Measurements from ENCODE around the gene NRXN3. TPM values are rescaled to one million over a fixed set of nuclear protein-coding genes. Genes with fewer than 3 reads are reported as not detected.

The NRXN3 gene
- polyA plus RNA-seq, 1 experiment: 7.0 TPM

- Histone ChIP-seq H3K27me3 (ENCODE audit: control insufficient read depth, insufficient read depth, low read length) (no peaks in the 10 kb centered on the region), H3K36me3 (ENCODE audit: control insufficient read depth, insufficient read depth, low read length) (no peaks in the 10 kb centered on the region), H3K4me3 (ENCODE audit: low read depth, low read length) (no peak overlapping the region)
- POLR2A ChIA-PET: no interaction called here
- DNase-seq (ENCODE audit: low read depth): no peak
- CTCF ChIA-PET: no interaction called here
- TF ChIP-seq CTCF (IDR thresholded peaks at IDR 0.05; ENCODE audit: insufficient read depth, low read depth, low read length): no peak
Observed at GRCh38 chr14:79420725-79421124, 1250.6 kb downstream of the NRXN3 start.

GRCh38 chr14:79421811-79422210 lies 1251.6 kb downstream of the NRXN3 start:
- Histone ChIP-seq H3K4me3 (ENCODE audit: low read depth, low read length) (no peak overlapping the region), H3K36me3 (ENCODE audit: control insufficient read depth, insufficient read depth, low read length) (no peaks in the 10 kb centered on the region), H3K27me3 (ENCODE audit: control insufficient read depth, insufficient read depth, low read length) (no peaks in the 10 kb centered on the region)
- no peak for TF ChIP-seq CTCF (IDR thresholded peaks at IDR 0.05; ENCODE audit: insufficient read depth, low read depth, low read length)
- CTCF ChIA-PET: no interaction called here
- POLR2A ChIA-PET: no interaction called here
- no peak for DNase-seq (ENCODE audit: low read depth)

GRCh38 chr14:79424462-79424861 lies 1254.3 kb downstream of the NRXN3 start:
- ChIA-PET POLR2A (no interaction called here), CTCF (no interaction called here)
- no peak for DNase-seq (ENCODE audit: low read depth)

GRCh38 chr14:79426103-79426755 lies 1256.1 kb downstream of the NRXN3 start:
- CTCF ChIA-PET: interaction anchor here (0.7 to 1.4 kb wide), 2 partner anchors 9 to 17 kb away, joined by 3 to 4 read pairs; no protein-coding TSS in a partner anchor
- no peak for TF ChIP-seq CTCF (IDR thresholded peaks at IDR 0.05; ENCODE audit: insufficient read depth, low read depth, low read length)
- no peaks in the 10 kb centered on the region for H3K36me3 ChIP-seq (ENCODE audit: control insufficient read depth, insufficient read depth, low read length)

More at GRCh38 chr14:79424462-79424861, 1254.3 kb downstream of the NRXN3 start:
- Histone ChIP-seq H3K4me3 (ENCODE audit: low read depth, low read length) (no peak overlapping the region), H3K36me3 (ENCODE audit: control insufficient read depth, insufficient read depth, low read length) (no peaks in the 10 kb centered on the region), H3K27me3 (ENCODE audit: control insufficient read depth, insufficient read depth, low read length) (no peaks in the 10 kb centered on the region)
- TF ChIP-seq CTCF (IDR thresholded peaks at IDR 0.05; ENCODE audit: insufficient read depth, low read depth, low read length): no peak

GRCh38 chr14:79432640-79433039 lies 1262.5 kb downstream of the NRXN3 start:
- Histone ChIP-seq H3K4me3 (ENCODE audit: low read depth, low read length) (no peak overlapping the region), H3K36me3 (ENCODE audit: control insufficient read depth, insufficient read depth, low read length) (no peaks in the 10 kb centered on the region), H3K27me3 (ENCODE audit: control insufficient read depth, insufficient read depth, low read length) (no peaks in the 10 kb centered on the region; the same call in 1 of the 2 replicates)
- no peak for TF ChIP-seq CTCF (IDR thresholded peaks at IDR 0.05; ENCODE audit: insufficient read depth, low read depth, low read length)
- ChIA-PET CTCF (no interaction called here), POLR2A (no interaction called here)
- no peak for DNase-seq (ENCODE audit: low read depth)

More at GRCh38 chr14:79426103-79426755, 1256.1 kb downstream of the NRXN3 start:
- no peaks in the 10 kb centered on the region for H3K27me3 ChIP-seq (ENCODE audit: control insufficient read depth, insufficient read depth, low read length)
- no peak for DNase-seq (ENCODE audit: low read depth)
- POLR2A ChIA-PET: no interaction called here
- H3K4me3 ChIP-seq (ENCODE audit: low read depth, low read length): no peak overlapping the region

Measured in BJ (cell line).